ENCODE results near the gene CDH4. TPM values are rescaled to one million over a fixed set of nuclear protein-coding genes. Genes with fewer than 3 reads are reported as not detected.

The CDH4 gene
- total and polyA plus RNA-seq, 9 of the 15 experiments (the other 6 are each of a cell fraction or from before 2014, with no cell fraction given), result 0.04 TPM; not detected in 8

GRCh38 chr20:61883857-61884393, 631.9 kb downstream of the CDH4 start:
- Histone ChIP-seq H3K27ac (ENCODE audit: extremely low read depth, low read depth, low read length) (no peak overlapping the region), H3K4me3 (no peak overlapping the region), H3K79me2 (ENCODE audit: control insufficient read depth, insufficient read depth, low read length) (no peaks in the 10 kb centered on the region), H2AFZ (ENCODE audit: low read depth, low read length) (no peak overlapping the region), H3K9me1 (ENCODE audit: control insufficient read depth, insufficient read depth, low read length) (no peaks in the 10 kb centered on the region), H3K4me2 (ENCODE audit: insufficient read depth, low read length) (no peak overlapping the region), H4K20me1 (replicated peaks; ENCODE audit: control insufficient read depth, insufficient read depth, low read length) (peaks cover 14% of the 10 kb centered on the region), H3K9ac (ENCODE audit: insufficient read depth in 1 of 2, low read depth in 2 of 2, low read length in 2 of 2) (no peak overlapping the region), H3K36me3 (ENCODE audit: control insufficient read depth, insufficient read depth, low read length) (no peaks in the 10 kb centered on the region), H3K9me3 (replicated peaks; ENCODE audit: control insufficient read depth, insufficient read depth, low read depth, low read length) (no peaks in the 10 kb centered on the region), H3K4me1 (replicated peaks in 1 of 2; ENCODE audit: control insufficient read depth in 2 of 2, insufficient read depth in 2 of 2, low read length in 2 of 2) (peaks cover 0 to 12% of the 10 kb centered on the region in 2 experiments; a peak in 2 of 5 replicates), H3K27me3 (ENCODE audit: control insufficient read depth in 2 of 2, insufficient read depth in 2 of 2, low read length in 2 of 2) (peaks cover 45 to 74% of the 10 kb centered on the region in 2 experiments)
- POLR2A ChIA-PET, result interaction anchor here (0.9 to 1.9 kb wide), 2 partner anchors 8 to 18 kb away, joined by 3 to 4 read pairs; no protein-coding TSS in a partner anchor
- CTCF ChIA-PET (ENCODE audit: low intra/inter-chr PET ratio), result no interaction called here
- FAIRE-seq (no peak), ATAC-seq (no peak), DNase-seq (ENCODE audit: extremely low read depth in 1 of 4, low spot score in 3 of 4) (no peak)
- BruUV-seq (replicated peaks), result no TSS peak
- in situ Hi-C loops (cut with MboI) (loop anchor here (25.0 kb wide), 1 partner anchor 1672 kb away; no protein-coding TSS in a partner anchor), intact Hi-C loops (cut with micrococcal nuclease) (no loop called here)
- whole genome bisulfite sequencing (ENCODE audit: insufficient coverage, low coverage, missing lambda C conversion rate), result 0% methylated on average over 9 of the region's 14 CpGs
- TF ChIP-seq TCF7 (IDR thresholded peaks at IDR 0.05; ENCODE audit: borderline replicate concordance), result no peak
- no peak for TF ChIP-seq DLX4 (CRISPR knock-in tag; IDR thresholded peaks at IDR 0.05)
- TF ChIP-seq CBX1 (IDR thresholded peaks at IDR 0.05; ENCODE audit: low read depth), result no peak
- TF ChIP-seq MAX (CRISPR knock-in tag; IDR thresholded peaks at IDR 0.05), result no peak
- no peak for TF ChIP-seq ZNF395 (CRISPR knock-in tag; IDR thresholded peaks at IDR 0.05)
- TF ChIP-seq MED1 (CRISPR knock-in tag; IDR thresholded peaks at IDR 0.05; ENCODE audit: borderline replicate concordance), result no peak
